Measurements from ENCODE around the gene RANBP17. TPM values are rescaled to one million over a fixed set of nuclear protein-coding genes. Genes with fewer than 3 reads are reported as not detected.

The RANBP17 gene
- total RNA-seq, 2 donors from 2014 or later = 26.6 to 28.0 TPM

- WGBS, 2 experiments (ENCODE audit: insufficient coverage in 1 of 2, insufficient read length in 1 of 2) = 89 to 93% methylated on average over 3 to 4 of the region's 4 CpGs
- peaks cover 11% of the 10 kb centered on the region for H3K36me3 ChIP-seq (ENCODE audit: control insufficient read depth, insufficient read depth, low read length)
- Mint-ChIP-seq H3K4me1 (no peaks in the 10 kb centered on the region), H3K4me3 (no peak overlapping the region), H3K36me3 (ENCODE audit: low read depth) (peaks cover 26% of the 10 kb centered on the region), H3K9me3 (peaks cover 4% of the 10 kb centered on the region), H3K27ac (no peak overlapping the region), H3K27me3 (ENCODE audit: insufficient read depth) (no peaks in the 10 kb centered on the region)
- H3K9me3 ChIP-seq (ENCODE audit: control insufficient read depth, low read length) = peaks cover 17% of the 10 kb centered on the region
- DNase-seq = no peak
- TF ChIP-seq CTCF (conservative IDR thresholded peaks at IDR 0.05) = no peak
- no peak overlapping the region for H3K4me3 ChIP-seq (ENCODE audit: low read length)
- no peak overlapping the region for H3K9ac ChIP-seq (ENCODE audit: extremely low read depth, low read length, poor library complexity, severe bottlenecking)
- no peaks in the 10 kb centered on the region for H3K27me3 ChIP-seq (ENCODE audit: control insufficient read depth, insufficient read depth, low read length, poor library complexity, severe bottlenecking)
- H3K4me1 ChIP-seq (ENCODE audit: control insufficient read depth, insufficient read depth, low read length) = no peaks in the 10 kb centered on the region
- no peak overlapping the region for H3K27ac ChIP-seq (ENCODE audit: low read depth, low read length)
Observed at GRCh38 chr5:171188016-171188415, 326.2 kb downstream of the RANBP17 start.

DNA sequence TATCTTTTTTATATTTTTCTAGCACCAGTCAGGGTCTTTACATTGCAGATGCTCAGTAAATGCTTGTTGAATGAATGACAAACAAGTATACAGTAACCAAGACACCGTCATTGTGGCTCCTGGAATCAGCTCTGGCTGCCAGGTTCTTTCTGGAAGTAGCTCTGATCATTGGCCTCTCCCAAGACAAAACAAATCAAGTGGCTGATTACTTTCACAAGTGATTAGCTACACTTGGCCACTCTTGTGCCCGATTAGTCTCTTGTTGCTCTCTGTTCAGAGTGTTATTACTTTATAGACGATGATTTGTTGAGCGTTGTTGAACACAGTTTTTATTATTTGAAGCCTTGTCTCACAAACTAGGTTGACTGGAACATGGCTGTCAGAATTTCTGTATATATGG is 327.6 kb downstream of the RANBP17 start:
- no peak overlapping the region for H3K4me3 ChIP-seq (ENCODE audit: low read length)
- no peaks in the 10 kb centered on the region for H3K27me3 Mint-ChIP-seq (ENCODE audit: insufficient read depth)

DNA sequence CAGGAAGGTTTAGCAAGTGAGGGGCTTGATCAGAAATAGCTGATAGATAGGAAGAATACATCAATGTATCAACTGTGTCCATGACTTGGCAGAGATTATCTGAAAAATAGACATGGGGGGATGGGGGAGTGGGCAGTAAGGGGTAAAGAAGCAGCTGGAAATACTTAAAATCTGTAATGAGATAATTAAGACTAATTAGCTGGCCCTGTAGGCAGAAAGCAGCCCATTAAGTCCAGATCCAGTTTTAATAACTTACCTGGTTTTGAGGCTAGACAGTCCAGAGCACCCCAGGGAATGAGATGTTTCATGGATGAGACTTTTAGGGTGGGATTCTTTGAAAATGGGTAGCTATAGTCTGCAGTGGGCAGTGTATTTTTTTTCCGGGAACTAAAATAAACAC is 330.3 kb downstream of the RANBP17 start:
- Mint-ChIP-seq H3K27ac (no peak overlapping the region), H3K9me3 (no peaks in the 10 kb centered on the region), H3K4me3 (no peak overlapping the region), H3K4me1 (no peaks in the 10 kb centered on the region), H3K36me3 (ENCODE audit: low read depth) (peaks cover 4% of the 10 kb centered on the region), H3K27me3 (ENCODE audit: insufficient read depth) (no peaks in the 10 kb centered on the region)
- 88% methylated on average over 1 of the region's 1 CpG; no CpG with 5 or more reads in 1 of the 2 experiments for whole genome bisulfite sequencing, 2 experiments (ENCODE audit: insufficient coverage in 1 of 2, insufficient read length in 1 of 2)
- DNase-seq = no peak
- no peaks in the 10 kb centered on the region for H3K4me1 ChIP-seq (ENCODE audit: control insufficient read depth, insufficient read depth, low read length)
- H3K27me3 ChIP-seq (ENCODE audit: control insufficient read depth, insufficient read depth, low read length, poor library complexity, severe bottlenecking) = no peaks in the 10 kb centered on the region
- no peaks in the 10 kb centered on the region for H3K9me3 ChIP-seq (ENCODE audit: control insufficient read depth, low read length)
- H3K4me3 ChIP-seq (ENCODE audit: low read length) = no peak overlapping the region
- H3K36me3 ChIP-seq (ENCODE audit: control insufficient read depth, insufficient read depth, low read length) = no peaks in the 10 kb centered on the region
- no peak for TF ChIP-seq CTCF (conservative IDR thresholded peaks at IDR 0.05)
- H3K27ac ChIP-seq (ENCODE audit: low read depth, low read length) = no peak overlapping the region
- H3K9ac ChIP-seq (ENCODE audit: extremely low read depth, low read length, poor library complexity, severe bottlenecking) = no peak overlapping the region

More for the DNA sequence above, 327.6 kb downstream of the RANBP17 start:
- Histone ChIP-seq H3K9ac (ENCODE audit: extremely low read depth, low read length, poor library complexity, severe bottlenecking) (no peak overlapping the region), H3K4me1 (ENCODE audit: control insufficient read depth, insufficient read depth, low read length) (no peaks in the 10 kb centered on the region), H3K27me3 (ENCODE audit: control insufficient read depth, insufficient read depth, low read length, poor library complexity, severe bottlenecking) (no peaks in the 10 kb centered on the region), H3K36me3 (ENCODE audit: control insufficient read depth, insufficient read depth, low read length) (peaks cover 4% of the 10 kb centered on the region), H3K9me3 (ENCODE audit: control insufficient read depth, low read length) (peaks cover 9% of the 10 kb centered on the region), H3K27ac (ENCODE audit: low read depth, low read length) (no peak overlapping the region)
- DNase-seq = no peak
- H3K9me3 Mint-ChIP-seq = peaks cover 4% of the 10 kb centered on the region
- WGBS, 2 experiments (ENCODE audit: insufficient coverage in 1 of 2, insufficient read length in 1 of 2) = 86 to 92% methylated on average over 4 of the region's 4 CpGs
- no peak for TF ChIP-seq CTCF (conservative IDR thresholded peaks at IDR 0.05)
- peaks cover 19% of the 10 kb centered on the region for H3K36me3 Mint-ChIP-seq (ENCODE audit: low read depth)
- H3K27ac Mint-ChIP-seq = no peak overlapping the region
- H3K4me1 Mint-ChIP-seq = no peaks in the 10 kb centered on the region
- no peak overlapping the region for H3K4me3 Mint-ChIP-seq
